H9 (cell line): Measurements from ENCODE around the gene NUP210L. TPM values are rescaled to one million over a fixed set of nuclear protein-coding genes. Genes with fewer than 3 reads are reported as not detected.

Experiments used
- DNase-seq: peaks from one replicate; pipeline ENCODE4 v3.0.0-alpha.2; 2017
- H2AFZ ChIP-seq: one replicate; pipeline ENCODE4 v1.6.1; 2013; ENCODE audit warnings: mild to moderate bottlenecking, low read length, control low read depth, moderate library complexity
- H2AK5ac ChIP-seq: 2 replicates; pipeline ENCODE4 v1.6.1; 2013; ENCODE audit warnings: low read length, control low read depth, mixed read lengths; ENCODE audit not compliant: insufficient read length
- H2BK120ac ChIP-seq: one replicate; pipeline ENCODE4 v1.6.1; 2013; ENCODE audit warnings: low read depth, mild to moderate bottlenecking, low read length, control low read depth, inconsistent platforms; ENCODE audit not compliant: poor library complexity, severe bottlenecking
- H2BK12ac ChIP-seq: 2 replicates; pipeline ENCODE4 v1.6.1; 2013; ENCODE audit warnings: low read length, control low read depth, mixed read lengths, low read depth; ENCODE audit not compliant: insufficient read length
- H2BK15ac ChIP-seq: 2 replicates; pipeline ENCODE4 v1.6.1; 2013; ENCODE audit warnings: low read depth, low read length, control low read depth
- H2BK20ac ChIP-seq: one replicate; pipeline ENCODE4 v1.6.1; 2013; ENCODE audit warnings: low read depth, mild to moderate bottlenecking, low read length, control low read depth, inconsistent platforms; ENCODE audit not compliant: poor library complexity, severe bottlenecking
- H2BK5ac ChIP-seq: 2 replicates; pipeline ENCODE4 v1.6.1; 2013; ENCODE audit warnings: low read length, control low read depth, mixed read lengths; ENCODE audit not compliant: insufficient read length
- H3K14ac ChIP-seq: 2 replicates; pipeline ENCODE4 v1.6.1; 2013; ENCODE audit warnings: low read length, control low read depth; ENCODE audit not compliant: insufficient read depth
- H3K18ac ChIP-seq: 2 replicates; pipeline ENCODE4 v1.6.1; 2013; ENCODE audit warnings: low read depth, mild to moderate bottlenecking, mixed read lengths, low read length, control low read depth; ENCODE audit not compliant: insufficient read length
- H3K23ac ChIP-seq: 2 replicates; pipeline ENCODE4 v1.6.1; 2013; ENCODE audit warnings: low read length, control low read depth, mixed read lengths, low read depth; ENCODE audit not compliant: insufficient read length
- H3K23me2 ChIP-seq: 2 replicates; pipeline ENCODE4 v1.6.1; 2013; ENCODE audit warnings: low read depth, mild to moderate bottlenecking, mixed read lengths, low read length, control low read depth; ENCODE audit not compliant: insufficient read length, poor library complexity, severe bottlenecking
- H3K27ac ChIP-seq: 2 replicates; pipeline ENCODE4 v1.5.1; 2013; ENCODE audit warnings: low read length, control low read depth, mixed read lengths, low read depth; ENCODE audit not compliant: insufficient read length
- H3K27me3 ChIP-seq: 2 replicates; pipeline ENCODE4 v1.6.1; 2013; ENCODE audit warnings: low read length, control low read depth, inconsistent platforms; ENCODE audit not compliant: insufficient read depth
- H3K4ac ChIP-seq: 2 replicates; pipeline ENCODE4 v1.6.1; 2013; ENCODE audit warnings: low read depth, mild to moderate bottlenecking, control low read depth, inconsistent platforms, low read length, moderate library complexity
- H3K4me1 ChIP-seq: 2 replicates; pipeline ENCODE4 v1.6.1; 2013; ENCODE audit warnings: low read length, control low read depth, inconsistent platforms; ENCODE audit not compliant: insufficient read depth
- H3K4me2 ChIP-seq: 2 replicates; pipeline ENCODE4 v1.6.1; 2013; ENCODE audit warnings: low read length, control low read depth, mixed read lengths; ENCODE audit not compliant: insufficient read length, insufficient read depth
- H3K56ac ChIP-seq: 2 replicates; pipeline ENCODE4 v1.6.1; 2013; ENCODE audit warnings: low read depth, mild to moderate bottlenecking, mixed read lengths, low read length, control low read depth; ENCODE audit not compliant: insufficient read length
- H3K79me1 ChIP-seq: 2 replicates; pipeline ENCODE4 v1.6.1; 2013; ENCODE audit warnings: low read depth, mild to moderate bottlenecking, moderate library complexity, low read length, control low read depth, inconsistent platforms; ENCODE audit not compliant: insufficient read depth, poor library complexity, severe bottlenecking
- H3K79me2 ChIP-seq: 2 replicates; pipeline ENCODE4 v1.6.1; 2013; ENCODE audit warnings: low read length, control low read depth, inconsistent platforms; ENCODE audit not compliant: insufficient read depth
- H3K9ac ChIP-seq: 2 replicates; pipeline ENCODE4 v1.6.1; 2013; ENCODE audit warnings: low read length, control low read depth, mixed read lengths; ENCODE audit not compliant: insufficient read length; ENCODE audit errors: extremely low read depth
- H3K9me3 ChIP-seq: one replicate; pipeline ENCODE4 v1.6.1; 2013; ENCODE audit warnings: low read depth, low read length, inconsistent platforms; ENCODE audit not compliant: control insufficient read depth
- H3T11ph ChIP-seq: one replicate; pipeline ENCODE4 v1.6.1; 2013; ENCODE audit warnings: mild to moderate bottlenecking, low read length, control low read depth, inconsistent platforms
- H4K20me1 ChIP-seq: one replicate; pipeline ENCODE4 v1.6.1; 2013; ENCODE audit not compliant: control insufficient read depth, insufficient read length, insufficient read depth
- H4K5ac ChIP-seq: 2 replicates; pipeline ENCODE4 v1.6.1; 2013; ENCODE audit warnings: low read depth, mild to moderate bottlenecking, mixed read lengths, low read length, control low read depth; ENCODE audit not compliant: insufficient read length
- H4K8ac ChIP-seq: replicated peaks from 2 replicates; pipeline ENCODE4 v1.6.1; 2013; ENCODE audit warnings: low read length, control low read depth, mixed read lengths, low read depth; ENCODE audit not compliant: insufficient read length
- H4K91ac ChIP-seq: 2 replicates; pipeline ENCODE4 v1.6.1; 2013; ENCODE audit warnings: low read depth, mild to moderate bottlenecking, moderate library complexity, mixed read lengths, low read length, control low read depth; ENCODE audit not compliant: insufficient read length
- H3K27ac Mint-ChIP-seq, 3 experiments: 2 replicates in 2 of 3; 3 replicates in 1 of 3; pipeline ENCODE4 v1.8.0; 2020 to 2021; ENCODE audit warnings: mixed read lengths in 3 of 3, mild to moderate bottlenecking in 1 of 3, moderate library complexity in 1 of 3
- H3K27me3 Mint-ChIP-seq: 2 replicates; pipeline ENCODE4 v1.8.0; 2021; ENCODE audit warnings: low read depth, mild to moderate bottlenecking, moderate library complexity, mixed read lengths
- H3K36me3 Mint-ChIP-seq, 3 experiments: 2 replicates in 2 of 3; 3 replicates in 1 of 3; pipeline ENCODE4 v1.8.0; 2020 to 2021; ENCODE audit warnings: low read depth in 3 of 3, mixed read lengths in 3 of 3; ENCODE audit not compliant: insufficient read depth in 1 of 3
- H3K4me1 Mint-ChIP-seq, 2 experiments: 2 replicates each; pipeline ENCODE4 v1.8.0; 2020; ENCODE audit warnings: mixed read lengths in 2 of 2
- H3K4me3 Mint-ChIP-seq, 2 experiments: 2 replicates in 1 of 2; 3 replicates in 1 of 2; pipeline ENCODE4 v1.8.0; 2020 to 2021; ENCODE audit warnings: mild to moderate bottlenecking in 2 of 2, mixed read lengths in 2 of 2, moderate library complexity in 1 of 2
- H3K9me3 Mint-ChIP-seq, 2 experiments: 2 replicates in 1 of 2; 3 replicates in 1 of 2; pipeline ENCODE4 v1.8.0; 2020; ENCODE audit warnings: mild to moderate bottlenecking in 2 of 2, mixed read lengths in 2 of 2, moderate library complexity in 1 of 2
- WGBS: extraction: QIAGEN DNeasy Blood & Tissue Kit; methylation state at CpG from one replicate; pipeline ENCODE4 v1.1.7; 2013; ENCODE audit warnings: missing lambda C conversion rate, low lambda C conversion rate, mixed read lengths; ENCODE audit not compliant: insufficient read length; ENCODE audit errors: extremely low coverage; 5-methylcytosine and 5-hydroxymethylcytosine counted together
- total RNA-seq: library from RNA; stranded (reverse); gene quantifications from 2 replicates; pipeline ENCODE4 v1.2.1, GENCODE V29; 2021
- TF ChIP-seq, protein P1 (sequence below): fragments of 200-600 bp; sonication (generic); conservative IDR thresholded peaks from 3 replicates; pipeline ENCODE4 v1.8.0; 2021; ENCODE audit warnings: antibody characterized with exemption, mild to moderate bottlenecking

The NUP210L gene
- total RNA-seq, 1 experiment from 2014 or later, result 0.04 TPM

- no peak overlapping the region for H2BK120ac ChIP-seq
- no peak overlapping the region for H4K8ac ChIP-seq
- no peaks in the 10 kb centered on the region for H3K9me3 Mint-ChIP-seq
- no peak overlapping the region for H2AFZ ChIP-seq
- DNase-seq, result no peak
- no peaks in the 10 kb centered on the region for H3K79me2 ChIP-seq
- H3K18ac ChIP-seq, result no peak overlapping the region
- H3K56ac ChIP-seq, result no peak overlapping the region
- H4K20me1 ChIP-seq, result no peaks in the 10 kb centered on the region
- H3K4me1 Mint-ChIP-seq, result peaks cover 20 to 29% of the 10 kb centered on the region in 2 experiments
- no peaks in the 10 kb centered on the region for H3K79me1 ChIP-seq
- H3K23me2 ChIP-seq, result peaks cover 9% of the 10 kb centered on the region
- H3K9ac ChIP-seq, result no peak overlapping the region
- H2BK12ac ChIP-seq, result no peak overlapping the region
- H3K14ac ChIP-seq, result no peak overlapping the region
- TF ChIP-seq, protein P1, sequence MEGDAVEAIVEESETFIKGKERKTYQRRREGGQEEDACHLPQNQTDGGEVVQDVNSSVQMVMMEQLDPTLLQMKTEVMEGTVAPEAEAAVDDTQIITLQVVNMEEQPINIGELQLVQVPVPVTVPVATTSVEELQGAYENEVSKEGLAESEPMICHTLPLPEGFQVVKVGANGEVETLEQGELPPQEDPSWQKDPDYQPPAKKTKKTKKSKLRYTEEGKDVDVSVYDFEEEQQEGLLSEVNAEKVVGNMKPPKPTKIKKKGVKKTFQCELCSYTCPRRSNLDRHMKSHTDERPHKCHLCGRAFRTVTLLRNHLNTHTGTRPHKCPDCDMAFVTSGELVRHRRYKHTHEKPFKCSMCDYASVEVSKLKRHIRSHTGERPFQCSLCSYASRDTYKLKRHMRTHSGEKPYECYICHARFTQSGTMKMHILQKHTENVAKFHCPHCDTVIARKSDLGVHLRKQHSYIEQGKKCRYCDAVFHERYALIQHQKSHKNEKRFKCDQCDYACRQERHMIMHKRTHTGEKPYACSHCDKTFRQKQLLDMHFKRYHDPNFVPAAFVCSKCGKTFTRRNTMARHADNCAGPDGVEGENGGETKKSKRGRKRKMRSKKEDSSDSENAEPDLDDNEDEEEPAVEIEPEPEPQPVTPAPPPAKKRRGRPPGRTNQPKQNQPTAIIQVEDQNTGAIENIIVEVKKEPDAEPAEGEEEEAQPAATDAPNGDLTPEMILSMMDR, result no peak
- no peaks in the 10 kb centered on the region for H3K9me3 ChIP-seq
- no peak overlapping the region for H3K27ac ChIP-seq
- no peak overlapping the region for H2AK5ac ChIP-seq
- H4K5ac ChIP-seq, result no peak overlapping the region
- no peak overlapping the region for H4K91ac ChIP-seq
- no peak overlapping the region for H2BK5ac ChIP-seq
- no peaks in the 10 kb centered on the region for H3K27me3 Mint-ChIP-seq
- peaks cover 25 to 50% (median 48%) of the 10 kb centered on the region in 3 experiments for H3K36me3 Mint-ChIP-seq
- no CpG with 5 or more reads among the region's 3 CpGs for WGBS
- no peaks in the 10 kb centered on the region for H3K4me1 ChIP-seq
- no peaks in the 10 kb centered on the region for H3K27me3 ChIP-seq
- H3K4ac ChIP-seq, result no peak overlapping the region
- H3K23ac ChIP-seq, result no peak overlapping the region
- no peak overlapping the region for H2BK20ac ChIP-seq
- no peak overlapping the region for H3K4me3 Mint-ChIP-seq
- H3K27ac Mint-ChIP-seq, result peak overlapping the region in 2 of 3 experiments; percentile 62 to 65; a peak in 2 of 7 replicates
- H2BK15ac ChIP-seq, result no peak overlapping the region
- no peak overlapping the region for H3K4me2 ChIP-seq
- no peak overlapping the region for H3T11ph ChIP-seq
These were observed 181.8 kb downstream of the NUP210L start for GRCh38 chr1:153973071-153973470.
